ENCODE results near the gene UBALD2.

GRCh38 chr17:76253841-76254240 is 11.3 kb upstream of the UBALD2 start:
- TF ChIP-seq CTCF (IDR thresholded peaks at IDR 0.05) = no peak
- TF ChIP-seq POLR2AphosphoS5 (IDR thresholded peaks at IDR 0.05) = no peak
- TF ChIP-seq EP300 (IDR thresholded peaks at IDR 0.05) = no peak
- TF ChIP-seq POLR2A (IDR thresholded peaks at IDR 0.05; ENCODE audit: low read depth) = no peak
